Aorta (tissue), 5 donors: Measurements from ENCODE around the gene TUBGCP2. TPM values are rescaled to one million over a fixed set of nuclear protein-coding genes. Genes with fewer than 3 reads are reported as not detected.

ENCODE experiments used
- ATAC-seq: fragments of 200-7000 bp; cut with Tn5 transposase; one replicate; pipeline ENCODE4 v1.9.1; 2022; ENCODE audit warnings: moderate library complexity; ENCODE audit not compliant: low FRiP score
- DNase-seq, 2 donors: peaks; one replicate each; pipeline ENCODE4 v3.0.0-alpha.2; 2020
- H3K27ac ChIP-seq, 2 donors: one replicate each; pipeline ENCODE4 v1.5.1; 2013; ENCODE audit warnings: low read length in 2 of 2, mild to moderate bottlenecking in 2 of 2, moderate library complexity in 2 of 2, control low read depth in 1 of 2, inconsistent platforms in 1 of 2, low read depth in 1 of 2
- H3K27me3 ChIP-seq, 2 donors: one replicate each; pipeline ENCODE4 v1.6.1; 2013; ENCODE audit warnings: control low read depth in 1 of 2, low read length in 1 of 2, mild to moderate bottlenecking in 1 of 2, moderate library complexity in 1 of 2; ENCODE audit not compliant: insufficient read depth in 2 of 2, control insufficient read depth in 1 of 2
- H3K36me3 ChIP-seq, 2 donors: one replicate each; pipeline ENCODE4 v1.6.1; 2013; ENCODE audit warnings: control low read depth in 1 of 2, low read length in 1 of 2, mild to moderate bottlenecking in 1 of 2; ENCODE audit not compliant: insufficient read depth in 2 of 2, control insufficient read depth in 1 of 2
- H3K4me1 ChIP-seq, 2 donors: one replicate each; pipeline ENCODE4 v1.6.1; 2013; ENCODE audit warnings: low read length in 2 of 2, control low read depth in 1 of 2, mild to moderate bottlenecking in 1 of 2, moderate library complexity in 1 of 2; ENCODE audit not compliant: insufficient read depth in 2 of 2, control insufficient read depth in 1 of 2
- H3K4me3 ChIP-seq, 2 donors: one replicate each; pipeline ENCODE4 v1.5.1; 2013; ENCODE audit warnings: low read length in 2 of 2, control low read depth in 1 of 2, mild to moderate bottlenecking in 1 of 2
- H3K9me3 ChIP-seq: one replicate; pipeline ENCODE4 v1.6.1; 2013; ENCODE audit warnings: mild to moderate bottlenecking, low read length; ENCODE audit not compliant: control insufficient read depth
- WGBS, 2 donors: extraction: QIAGEN DNeasy Blood & Tissue Kit; methylation state at CpG; one replicate each; pipeline ENCODE4 v1.1.7; 2013; 5-methylcytosine and 5-hydroxymethylcytosine counted together
- intact Hi-C, 2 donors: fragments of 100-400 bp; cut with DNase I; formaldehyde crosslinking; loops; one replicate each; pipeline versions ENCODE4 v1.14.2 to v1.15.0; 2022
- polyA plus RNA-seq, 2 donors: library from polyadenylated mRNA; stranded (reverse); fragments of 200-250 nt; gene quantifications; one replicate each; pipeline ENCODE4 v1.2.3, GENCODE V29; 2013
- total RNA-seq, 2 donors: library from RNA; stranded (reverse); fragmentation: NEBNext Ultra II Directional; extraction: Animal tissue kit (Norgen Biotek cat#: 25700); gene quantifications; one replicate each; pipeline ENCODE4 v1.2.1, GENCODE V29; 2021
- donor health status: healthy with polysubstance abuse.
- donor health status: Bipolar disorder and iron deficiency.
- donor health status: DM: no; HTN: no; CAD: no.
- donor health status: DM: no; HTN: no; CAD: no.
- donor health status: DM: yes; HTN: yes; CAD: no.

Gene TUBGCP2
- total and polyA plus RNA-seq, 4 donors = 11.3 to 194 (median 44.6) TPM

DNA sequence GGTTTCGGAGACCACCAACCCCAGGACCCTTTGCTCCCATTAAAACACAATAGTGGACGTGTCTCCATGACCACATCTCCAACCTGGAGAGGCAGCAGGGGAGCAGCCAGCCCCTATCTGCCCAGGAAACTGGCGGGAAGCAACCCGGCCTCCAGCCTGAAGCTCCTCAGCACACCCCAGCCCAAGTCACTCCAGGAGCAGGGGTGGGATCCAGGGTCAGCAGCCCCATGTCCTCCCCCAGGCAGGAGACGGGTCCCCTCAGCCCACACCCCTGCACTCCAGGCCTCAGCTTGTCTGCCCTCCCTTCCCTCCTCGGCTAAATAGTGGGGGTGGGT, 32.6 kb downstream of the TUBGCP2 start:
- DNase-seq (no peak), ATAC-seq (no peak)
- no peaks in the 10 kb centered on the region for H3K9me3 ChIP-seq
- no peaks in the 10 kb centered on the region for H3K4me1 ChIP-seq
- WGBS, 2 donors = 36 to 45% methylated on average over 6 of the region's 6 CpGs
- no peak overlapping the region for H3K4me3 ChIP-seq
- H3K27ac ChIP-seq = no peak overlapping the region
- peaks cover 0 to 3% of the 10 kb centered on the region in 2 donors for H3K36me3 ChIP-seq
- no peaks in the 10 kb centered on the region for H3K27me3 ChIP-seq
- intact Hi-C loops = no loop called here

DNA sequence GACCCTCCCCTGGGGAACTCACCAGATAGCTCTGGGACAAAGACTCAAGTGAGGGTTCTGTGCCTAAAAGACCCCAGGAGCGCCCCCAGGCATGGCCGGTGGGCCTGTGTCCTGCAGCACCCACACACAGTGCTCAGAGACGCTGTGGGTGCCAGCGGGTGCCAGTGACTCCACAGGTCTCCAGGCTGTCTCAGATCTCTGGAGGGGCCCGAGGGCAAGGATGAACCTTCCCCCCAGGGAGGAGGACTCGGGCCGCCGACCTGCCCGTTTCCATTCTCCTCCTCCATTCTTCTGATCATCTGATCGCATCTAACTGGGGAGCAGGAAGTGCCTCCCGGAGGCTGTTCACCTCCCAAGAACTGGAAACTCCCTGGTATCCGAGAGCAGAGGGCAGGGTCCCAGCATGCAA, 33.0 kb downstream of the TUBGCP2 start:
- DNase-seq (no peak), ATAC-seq (no peak)
- Histone ChIP-seq H3K27ac (no peak overlapping the region), H3K4me3 (no peak overlapping the region), H3K4me1 (no peaks in the 10 kb centered on the region), H3K27me3 (no peaks in the 10 kb centered on the region), H3K36me3 (peaks cover 0 to 3% of the 10 kb centered on the region in 2 donors), H3K9me3 (no peaks in the 10 kb centered on the region)
- intact Hi-C loops = no loop called here
- 41 to 45% methylated on average over 12 of the region's 12 CpGs for WGBS, 2 donors

DNA sequence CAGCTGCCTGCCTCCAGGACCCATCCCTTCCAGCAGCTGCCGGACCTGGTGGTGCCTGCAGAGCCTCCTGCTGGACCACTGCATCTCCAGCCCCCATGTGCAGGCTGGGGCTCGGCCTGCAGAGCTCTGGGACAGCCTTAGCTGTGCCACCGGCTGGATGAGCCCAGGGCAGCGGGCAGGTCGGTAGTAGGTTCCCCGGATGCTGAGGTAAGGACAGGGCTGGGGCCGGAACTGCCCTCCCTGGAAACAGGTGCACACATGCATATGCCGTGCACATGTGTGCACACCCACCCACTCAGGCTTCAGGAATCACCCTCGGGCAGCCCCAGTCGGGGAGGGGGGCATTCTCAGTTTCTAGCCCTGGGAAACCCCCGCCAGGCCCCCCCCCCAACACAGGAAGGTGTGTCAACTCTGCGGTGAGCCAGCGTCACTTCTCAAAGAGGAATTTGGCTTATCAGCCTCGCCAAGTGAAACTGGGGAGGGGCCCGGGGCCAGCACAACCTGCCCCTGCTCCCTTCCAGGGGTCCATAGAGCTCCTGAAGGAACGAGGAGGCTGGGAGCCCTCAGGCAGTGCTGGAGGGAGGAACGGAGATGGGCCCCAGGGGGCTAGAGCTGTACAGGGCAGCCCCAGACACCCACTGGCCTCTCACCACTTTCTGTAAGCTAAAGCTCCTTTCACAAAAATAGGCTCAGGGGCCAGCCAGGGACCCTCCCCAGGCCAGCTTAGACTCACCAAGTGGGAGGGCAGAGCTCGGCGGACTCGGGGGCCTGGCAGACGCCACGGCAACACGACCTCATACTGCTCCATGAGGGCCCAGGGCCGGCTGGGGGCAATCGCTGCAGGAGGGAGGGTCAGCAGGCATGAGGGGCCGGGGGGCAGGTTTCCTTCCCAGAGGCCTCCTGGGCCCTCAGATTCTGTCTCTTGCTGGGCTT, 33.7 kb downstream of the TUBGCP2 start:
- no peaks in the 10 kb centered on the region for H3K27me3 ChIP-seq
- DNase-seq (no peak), ATAC-seq (no peak)
- H3K4me1 ChIP-seq = no peaks in the 10 kb centered on the region
- no peak overlapping the region for H3K4me3 ChIP-seq
- intact Hi-C loops = no loop called here
- H3K9me3 ChIP-seq = no peaks in the 10 kb centered on the region
- no peak overlapping the region for H3K27ac ChIP-seq
- WGBS, 2 donors = 53 to 54% methylated on average over 26 of the region's 26 CpGs
- H3K36me3 ChIP-seq = peaks cover 0 to 3% of the 10 kb centered on the region in 2 donors

DNA sequence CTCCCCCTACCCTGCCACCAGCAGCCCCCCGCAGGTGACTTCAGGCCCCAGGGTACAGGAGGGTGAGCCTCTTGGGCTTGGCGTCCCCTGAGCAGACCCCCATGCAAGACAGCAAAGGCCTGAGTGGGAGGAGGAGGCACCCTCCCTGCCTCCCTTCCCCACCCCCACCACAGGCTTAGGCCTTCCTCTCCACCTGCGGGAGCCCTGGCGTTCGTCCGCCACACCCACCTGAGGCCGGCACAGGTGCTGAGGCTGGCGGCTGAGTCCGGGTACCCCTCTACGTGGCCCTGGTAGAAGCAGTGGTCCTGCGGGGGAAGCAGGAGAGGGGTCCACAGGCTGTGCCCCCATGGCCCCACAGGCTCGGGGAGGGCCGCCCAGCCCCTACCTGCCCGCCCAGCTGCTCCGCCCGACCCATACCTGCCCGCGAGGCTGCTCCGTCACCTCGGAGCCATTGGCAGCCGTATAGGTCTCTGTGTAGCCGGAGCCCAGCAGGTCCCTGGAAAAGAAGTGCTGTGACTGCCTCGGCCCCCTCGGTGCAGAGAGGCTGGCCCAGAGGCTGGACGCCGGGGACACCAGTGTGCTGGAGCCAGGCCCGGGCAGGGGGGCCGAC, 35.0 kb downstream of the TUBGCP2 start:
- ATAC-seq (no peak), DNase-seq (no peak)
- H3K27ac ChIP-seq = no peak overlapping the region
- WGBS, 2 donors = 89% methylated on average over 28 of the region's 28 CpGs
- no peaks in the 10 kb centered on the region for H3K4me1 ChIP-seq
- H3K9me3 ChIP-seq = no peaks in the 10 kb centered on the region
- no peak overlapping the region for H3K4me3 ChIP-seq
- H3K27me3 ChIP-seq = no peaks in the 10 kb centered on the region
- H3K36me3 ChIP-seq = no peaks in the 10 kb centered on the region
- intact Hi-C loops = no loop called here

DNA sequence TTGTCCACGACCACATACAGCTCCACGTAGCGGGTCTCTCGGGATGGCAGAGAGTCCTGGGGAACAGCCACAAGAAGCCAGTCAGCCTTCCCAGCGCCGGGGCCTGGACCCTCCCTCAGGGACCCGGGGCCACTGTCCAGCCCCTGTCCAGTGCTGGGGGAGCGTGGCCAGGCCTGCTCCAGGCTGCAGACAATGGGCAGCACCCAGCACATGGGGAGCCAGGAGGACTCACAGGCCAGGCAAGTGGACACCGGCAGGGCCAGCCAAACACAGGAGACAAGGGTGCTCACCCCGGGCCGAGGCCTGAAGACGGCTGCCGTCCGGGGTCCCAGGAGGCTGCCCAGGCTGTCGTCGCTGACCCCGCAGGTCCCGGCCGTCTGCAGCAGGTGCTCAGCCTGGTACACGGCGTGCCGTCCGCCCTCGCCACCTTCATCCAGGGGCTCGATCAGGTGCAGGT, 35.7 kb downstream of the TUBGCP2 start:
- H3K4me1 ChIP-seq = no peaks in the 10 kb centered on the region
- DNase-seq (no peak), ATAC-seq (no peak)
- WGBS, 2 donors = 89 to 91% methylated on average over 25 of the region's 25 CpGs
- H3K4me3 ChIP-seq = no peak overlapping the region
- no peaks in the 10 kb centered on the region for H3K9me3 ChIP-seq
- no peak overlapping the region for H3K27ac ChIP-seq
- H3K27me3 ChIP-seq = no peaks in the 10 kb centered on the region
- H3K36me3 ChIP-seq = no peaks in the 10 kb centered on the region
- intact Hi-C loops = no loop called here

DNA sequence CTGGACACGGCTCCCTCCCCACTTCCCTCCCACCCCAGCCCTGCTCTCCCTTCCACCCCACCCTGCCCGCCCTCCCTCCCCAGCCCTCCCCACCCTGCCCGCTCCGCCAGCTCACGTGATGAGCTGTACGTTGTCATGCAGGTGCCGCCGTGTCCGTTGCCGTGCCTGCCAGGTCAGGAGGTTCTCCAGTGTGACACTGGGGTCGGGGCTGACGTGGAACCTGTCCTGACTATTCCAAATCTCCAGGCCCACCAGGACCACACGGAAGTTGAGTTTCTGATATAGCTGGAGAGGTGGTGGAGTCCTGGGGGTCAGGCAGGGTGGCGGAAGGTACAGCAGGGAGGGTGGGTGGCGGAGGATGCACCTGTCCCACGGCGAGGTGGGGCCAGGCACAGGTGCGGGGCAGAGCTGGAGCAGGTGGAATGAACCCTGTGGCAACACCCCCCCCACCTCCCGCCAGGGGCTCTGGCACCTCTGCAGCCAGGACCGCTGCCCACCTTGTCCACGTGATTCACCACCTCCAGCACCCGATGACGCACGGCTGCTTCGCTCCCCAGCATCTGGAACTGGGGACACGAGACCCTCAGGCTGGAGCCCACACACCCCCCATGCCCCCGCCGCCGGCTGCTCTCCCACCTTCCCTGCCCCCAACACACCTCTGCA, 36.2 kb downstream of the TUBGCP2 start:
- Histone ChIP-seq H3K27me3 (no peaks in the 10 kb centered on the region), H3K4me1 (no peaks in the 10 kb centered on the region), H3K9me3 (no peaks in the 10 kb centered on the region), H3K36me3 (no peaks in the 10 kb centered on the region), H3K27ac (no peak overlapping the region), H3K4me3 (no peak overlapping the region)
- ATAC-seq (no peak), DNase-seq (no peak)
- 89 to 91% methylated on average over 28 to 29 of the region's 29 CpGs for WGBS, 2 donors
- intact Hi-C loops = no loop called here

DNA sequence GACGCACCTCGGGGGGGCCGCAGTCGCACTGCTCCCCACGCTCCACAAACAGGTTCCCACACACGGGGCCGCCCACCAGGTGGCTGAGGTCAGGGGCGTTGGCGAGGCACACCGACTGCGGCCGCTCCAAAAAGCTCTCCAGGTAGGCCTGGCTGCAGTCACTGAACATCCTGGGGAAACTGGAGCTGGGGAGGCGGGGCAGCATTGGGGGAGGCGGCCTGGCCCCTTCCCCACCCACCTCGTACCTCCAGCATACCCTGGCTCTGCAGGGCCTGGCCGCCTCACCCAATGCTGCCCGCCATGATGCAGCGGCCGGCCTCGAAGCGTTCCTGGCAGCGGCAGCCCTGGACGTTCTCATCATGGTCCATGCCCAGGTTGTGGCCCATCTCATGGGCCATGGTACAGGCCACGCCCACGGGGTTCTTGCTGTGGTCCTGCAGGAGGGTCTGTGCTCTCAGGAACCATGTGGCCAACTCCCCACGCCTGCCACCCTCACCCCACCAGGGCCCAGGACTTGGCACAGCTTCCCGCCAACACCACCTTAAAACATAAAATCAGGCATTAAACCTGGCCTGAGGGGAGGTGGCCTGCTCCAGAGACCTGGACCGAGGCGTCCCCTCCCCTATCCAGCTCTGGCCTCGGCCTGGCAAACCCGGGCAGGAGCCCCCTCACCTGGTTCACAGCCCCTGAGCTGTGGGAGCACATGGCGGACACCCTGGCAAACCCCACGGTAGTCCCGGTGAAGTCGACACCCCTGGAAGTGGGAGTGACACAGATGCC, 37.0 kb downstream of the TUBGCP2 start:
- Histone ChIP-seq H3K9me3 (no peaks in the 10 kb centered on the region), H3K27ac (no peak overlapping the region), H3K27me3 (no peaks in the 10 kb centered on the region), H3K4me3 (no peak overlapping the region), H3K4me1 (no peaks in the 10 kb centered on the region), H3K36me3 (no peaks in the 10 kb centered on the region)
- intact Hi-C loops = no loop called here
- DNase-seq (no peak), ATAC-seq (no peak)
- WGBS, 2 donors = 87% methylated on average over 35 of the region's 35 CpGs

DNA sequence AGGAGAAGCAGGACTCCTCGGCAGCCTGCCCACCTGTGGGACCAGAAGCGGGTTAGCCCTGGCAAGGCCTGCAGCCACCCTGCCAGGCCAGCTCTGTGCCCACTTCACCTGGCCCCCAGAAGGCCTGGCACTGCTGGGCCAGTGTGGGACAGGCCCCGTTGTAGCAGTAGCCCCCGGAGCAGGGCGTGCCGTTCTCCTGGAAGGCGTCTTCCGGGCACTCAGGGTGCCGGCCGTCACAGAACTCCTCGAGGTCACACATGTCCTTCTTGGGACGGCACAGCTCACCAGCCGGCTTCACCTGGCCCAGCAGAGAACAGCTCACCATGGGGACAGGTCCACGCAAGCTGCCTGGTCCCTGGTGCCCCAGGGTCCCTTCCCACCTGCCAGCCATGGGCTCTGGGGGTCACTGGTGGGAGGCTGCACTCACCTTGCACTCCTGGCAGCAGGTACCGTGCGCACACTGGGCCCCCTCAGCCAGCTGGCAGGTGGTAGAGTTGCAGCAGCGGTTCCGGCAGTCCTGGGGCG, 37.8 kb downstream of the TUBGCP2 start:
- Histone ChIP-seq H3K36me3 (no peaks in the 10 kb centered on the region), H3K27ac (no peak overlapping the region), H3K27me3 (no peaks in the 10 kb centered on the region), H3K4me3 (no peak overlapping the region), H3K9me3 (no peaks in the 10 kb centered on the region), H3K4me1 (no peaks in the 10 kb centered on the region)
- intact Hi-C loops = no loop called here
- DNase-seq (no peak), ATAC-seq (no peak)
- 92% methylated on average over 19 of the region's 19 CpGs for WGBS, 2 donors
